WTC11 (cell line): ENCODE measurements around the gene RUSF1. TPM values are rescaled to one million over a fixed set of nuclear protein-coding genes. Genes with fewer than 3 reads are reported as not detected.

ENCODE experiments used
- ATAC-seq: fragments of 200-7000 bp; cut with Tn5 transposase; 2 replicates; pipeline ENCODE4 v1.10.0; 2021; ENCODE audit warnings: mild to moderate bottlenecking, moderate library complexity
- CTCF ChIA-PET: fragments of 300-600 bp; sonication (Branson Sonifier 250); formaldehyde crosslinking; loops from one replicate; lab custom pipeline; 2021; ENCODE audit warnings: antibody characterized with exemption; lab: Charles Lee
- POLR2A ChIA-PET: fragments of 350-600 bp; sonication (Branson Sonifier 250); formaldehyde crosslinking; loops from one replicate; lab custom pipeline; 2021; ENCODE audit warnings: antibody characterized with exemption; lab: Charles Lee
- DNase-seq: peaks from one replicate; pipeline ENCODE4 v3.0.0; 2021; ENCODE audit warnings: low spot score
- H3K27ac Mint-ChIP-seq: 2 replicates; pipeline ENCODE4 v1.8.0; 2021; ENCODE audit warnings: mixed read lengths
- H3K27me3 Mint-ChIP-seq: 2 replicates; pipeline ENCODE4 v1.8.0; 2021; ENCODE audit warnings: low read depth, mild to moderate bottlenecking, moderate library complexity, mixed read lengths
- H3K36me3 Mint-ChIP-seq: 2 replicates; pipeline ENCODE4 v1.8.0; 2021; ENCODE audit warnings: mixed read lengths
- H3K4me1 Mint-ChIP-seq: 2 replicates; pipeline ENCODE4 v1.8.0; 2022; ENCODE audit warnings: mixed read lengths
- H3K4me3 Mint-ChIP-seq: 2 replicates; pipeline ENCODE4 v1.8.0; 2021; ENCODE audit warnings: mild to moderate bottlenecking, moderate library complexity, mixed read lengths
- H3K9me3 Mint-ChIP-seq: 2 replicates; pipeline ENCODE4 v1.8.0; 2021; ENCODE audit warnings: mixed read lengths
- ELF4 ChIP-seq: sonication (generic); formaldehyde crosslinking; IDR thresholded peaks from 2 replicates; pipeline ENCODE4 v1.8.1; 2022; ENCODE audit warnings: low read depth, mild to moderate bottlenecking, moderate library complexity, missing genetic modification reagents
- EMX1 ChIP-seq: fragments of 250-450 bp; sonication (Bioruptor Pico); IDR thresholded peaks from 2 replicates; pipeline ENCODE4 v1.8.0; 2021; ENCODE audit warnings: mild to moderate bottlenecking
- FOXK1 ChIP-seq: sonication (generic); formaldehyde crosslinking; IDR thresholded peaks from 2 replicates; pipeline ENCODE4 v1.8.0; 2022; ENCODE audit warnings: mild to moderate bottlenecking, moderate library complexity, missing genetic modification reagents
- MXD4 ChIP-seq: fragments of 250-450 bp; sonication (Bioruptor Pico); IDR thresholded peaks from 2 replicates; pipeline ENCODE4 v1.8.0; 2021; ENCODE audit warnings: mild to moderate bottlenecking, moderate library complexity, borderline replicate concordance
- NR2C2 ChIP-seq: sonication (generic); formaldehyde crosslinking; IDR thresholded peaks from 2 replicates; pipeline ENCODE4 v1.8.0; 2022; ENCODE audit warnings: mild to moderate bottlenecking, missing genetic modification reagents
- ZNF138 ChIP-seq: sonication (generic); formaldehyde crosslinking; conservative IDR thresholded peaks from 2 replicates; pipeline ENCODE4 v1.8.1; 2022; ENCODE audit warnings: mild to moderate bottlenecking, moderate library complexity, missing genetic modification reagents
- ZNF232 ChIP-seq: sonication (generic); formaldehyde crosslinking; IDR thresholded peaks from 2 replicates; pipeline ENCODE4 v1.8.0; 2022; ENCODE audit warnings: mild to moderate bottlenecking, missing genetic modification reagents
- ZNF317 ChIP-seq: sonication (generic); formaldehyde crosslinking; IDR thresholded peaks from 2 replicates; pipeline ENCODE4 v1.8.1; 2023; ENCODE audit warnings: low read depth, mild to moderate bottlenecking, moderate library complexity, missing genetic modification reagents, borderline replicate concordance
- ZNF416 ChIP-seq: fragments of 250-450 bp; sonication (Bioruptor Pico); IDR thresholded peaks from 2 replicates; pipeline ENCODE4 v1.9.0; 2021; ENCODE audit warnings: mild to moderate bottlenecking, inconsistent platforms
- total RNA-seq: library from RNA; stranded (reverse); gene quantifications from 3 replicates; pipeline ENCODE4 v1.2.3, GENCODE V29; 2021
- TF ChIP-seq, protein P1 (sequence below): sonication (generic); formaldehyde crosslinking; IDR thresholded peaks from 2 replicates; pipeline ENCODE4 v1.8.0; 2022; ENCODE audit warnings: mild to moderate bottlenecking, missing genetic modification reagents
- TF ChIP-seq, protein P2 (sequence below): fragments of 250-450 bp; sonication (Bioruptor Pico); IDR thresholded peaks from 2 replicates; pipeline ENCODE4 v1.9.0; 2021; ENCODE audit warnings: mild to moderate bottlenecking, borderline replicate concordance
- TF ChIP-seq, protein P3 (sequence below): sonication (generic); formaldehyde crosslinking; IDR thresholded peaks from 2 replicates; pipeline ENCODE4 v1.8.0; 2023; ENCODE audit warnings: missing genetic modification reagents
- TF ChIP-seq, protein P4 (sequence below): sonication (generic); formaldehyde crosslinking; IDR thresholded peaks from 2 replicates; pipeline ENCODE4 v1.8.1; 2022; ENCODE audit warnings: mild to moderate bottlenecking, moderate library complexity, missing genetic modification reagents
- TF ChIP-seq, protein P5 (sequence below): sonication (generic); formaldehyde crosslinking; IDR thresholded peaks from 2 replicates; pipeline ENCODE4 v1.8.0; 2023; ENCODE audit warnings: mild to moderate bottlenecking, missing genetic modification reagents
- TF ChIP-seq, protein P6 (sequence below): sonication (generic); formaldehyde crosslinking; IDR thresholded peaks from 2 replicates; pipeline ENCODE4 v1.8.1; 2022; ENCODE audit warnings: low read depth, missing genetic modification reagents, borderline replicate concordance
- TF ChIP-seq, protein P7 (sequence below): sonication (generic); formaldehyde crosslinking; IDR thresholded peaks from 2 replicates; pipeline ENCODE4 v1.8.1; 2022; ENCODE audit warnings: low read depth, mild to moderate bottlenecking, moderate library complexity, missing genetic modification reagents, borderline replicate concordance

The RUSF1 gene
- total RNA-seq, 1 experiment from 2014 or later: 35.9 TPM

DNA sequence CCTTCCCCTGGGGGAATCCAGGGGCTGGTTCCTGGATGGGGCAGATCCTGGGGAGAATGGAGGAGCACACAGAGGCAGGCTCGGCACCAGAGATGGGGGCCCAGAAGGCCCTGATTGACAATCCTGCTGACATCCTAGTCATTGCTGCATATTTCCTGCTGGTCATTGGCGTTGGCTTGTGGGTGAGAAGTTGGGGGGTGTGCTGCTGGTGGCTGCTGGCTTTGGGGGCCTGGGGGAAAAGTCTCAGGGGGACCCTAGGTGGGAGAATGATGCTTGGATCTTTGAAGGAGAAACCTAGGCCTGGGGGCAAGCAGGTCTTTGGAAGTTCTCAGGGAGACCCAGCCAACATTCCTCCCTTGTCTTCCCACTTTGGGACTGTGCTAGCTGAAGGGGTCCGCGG lies 25.1 kb downstream of the RUSF1 start, which contains the start of gene SLC5A2 (continued):
- TF ChIP-seq, protein P1, sequence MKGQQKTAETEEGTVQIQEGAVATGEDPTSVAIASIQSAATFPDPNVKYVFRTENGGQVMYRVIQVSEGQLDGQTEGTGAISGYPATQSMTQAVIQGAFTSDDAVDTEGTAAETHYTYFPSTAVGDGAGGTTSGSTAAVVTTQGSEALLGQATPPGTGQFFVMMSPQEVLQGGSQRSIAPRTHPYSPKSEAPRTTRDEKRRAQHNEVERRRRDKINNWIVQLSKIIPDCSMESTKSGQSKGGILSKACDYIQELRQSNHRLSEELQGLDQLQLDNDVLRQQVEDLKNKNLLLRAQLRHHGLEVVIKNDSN: no peak
- TF ChIP-seq FOXK1 (CRISPR knock-in tag) (no peak), EMX1 (no peak), ZNF138 (CRISPR knock-in tag) (no peak), ZNF317 (CRISPR knock-in tag) (no peak), ELF4 (CRISPR knock-in tag) (no peak), MXD4 (CRISPR knock-in tag) (no peak)
- TF ChIP-seq, protein P2, sequence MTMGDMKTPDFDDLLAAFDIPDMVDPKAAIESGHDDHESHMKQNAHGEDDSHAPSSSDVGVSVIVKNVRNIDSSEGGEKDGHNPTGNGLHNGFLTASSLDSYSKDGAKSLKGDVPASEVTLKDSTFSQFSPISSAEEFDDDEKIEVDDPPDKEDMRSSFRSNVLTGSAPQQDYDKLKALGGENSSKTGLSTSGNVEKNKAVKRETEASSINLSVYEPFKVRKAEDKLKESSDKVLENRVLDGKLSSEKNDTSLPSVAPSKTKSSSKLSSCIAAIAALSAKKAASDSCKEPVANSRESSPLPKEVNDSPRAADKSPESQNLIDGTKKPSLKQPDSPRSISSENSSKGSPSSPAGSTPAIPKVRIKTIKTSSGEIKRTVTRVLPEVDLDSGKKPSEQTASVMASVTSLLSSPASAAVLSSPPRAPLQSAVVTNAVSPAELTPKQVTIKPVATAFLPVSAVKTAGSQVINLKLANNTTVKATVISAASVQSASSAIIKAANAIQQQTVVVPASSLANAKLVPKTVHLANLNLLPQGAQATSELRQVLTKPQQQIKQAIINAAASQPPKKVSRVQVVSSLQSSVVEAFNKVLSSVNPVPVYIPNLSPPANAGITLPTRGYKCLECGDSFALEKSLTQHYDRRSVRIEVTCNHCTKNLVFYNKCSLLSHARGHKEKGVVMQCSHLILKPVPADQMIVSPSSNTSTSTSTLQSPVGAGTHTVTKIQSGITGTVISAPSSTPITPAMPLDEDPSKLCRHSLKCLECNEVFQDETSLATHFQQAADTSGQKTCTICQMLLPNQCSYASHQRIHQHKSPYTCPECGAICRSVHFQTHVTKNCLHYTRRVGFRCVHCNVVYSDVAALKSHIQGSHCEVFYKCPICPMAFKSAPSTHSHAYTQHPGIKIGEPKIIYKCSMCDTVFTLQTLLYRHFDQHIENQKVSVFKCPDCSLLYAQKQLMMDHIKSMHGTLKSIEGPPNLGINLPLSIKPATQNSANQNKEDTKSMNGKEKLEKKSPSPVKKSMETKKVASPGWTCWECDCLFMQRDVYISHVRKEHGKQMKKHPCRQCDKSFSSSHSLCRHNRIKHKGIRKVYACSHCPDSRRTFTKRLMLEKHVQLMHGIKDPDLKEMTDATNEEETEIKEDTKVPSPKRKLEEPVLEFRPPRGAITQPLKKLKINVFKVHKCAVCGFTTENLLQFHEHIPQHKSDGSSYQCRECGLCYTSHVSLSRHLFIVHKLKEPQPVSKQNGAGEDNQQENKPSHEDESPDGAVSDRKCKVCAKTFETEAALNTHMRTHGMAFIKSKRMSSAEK (CRISPR knock-in tag): no peak
- TF ChIP-seq, protein P3, sequence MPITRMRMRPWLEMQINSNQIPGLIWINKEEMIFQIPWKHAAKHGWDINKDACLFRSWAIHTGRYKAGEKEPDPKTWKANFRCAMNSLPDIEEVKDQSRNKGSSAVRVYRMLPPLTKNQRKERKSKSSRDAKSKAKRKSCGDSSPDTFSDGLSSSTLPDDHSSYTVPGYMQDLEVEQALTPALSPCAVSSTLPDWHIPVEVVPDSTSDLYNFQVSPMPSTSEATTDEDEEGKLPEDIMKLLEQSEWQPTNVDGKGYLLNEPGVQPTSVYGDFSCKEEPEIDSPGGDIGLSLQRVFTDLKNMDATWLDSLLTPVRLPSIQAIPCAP (CRISPR knock-in tag): no peak

DNA sequence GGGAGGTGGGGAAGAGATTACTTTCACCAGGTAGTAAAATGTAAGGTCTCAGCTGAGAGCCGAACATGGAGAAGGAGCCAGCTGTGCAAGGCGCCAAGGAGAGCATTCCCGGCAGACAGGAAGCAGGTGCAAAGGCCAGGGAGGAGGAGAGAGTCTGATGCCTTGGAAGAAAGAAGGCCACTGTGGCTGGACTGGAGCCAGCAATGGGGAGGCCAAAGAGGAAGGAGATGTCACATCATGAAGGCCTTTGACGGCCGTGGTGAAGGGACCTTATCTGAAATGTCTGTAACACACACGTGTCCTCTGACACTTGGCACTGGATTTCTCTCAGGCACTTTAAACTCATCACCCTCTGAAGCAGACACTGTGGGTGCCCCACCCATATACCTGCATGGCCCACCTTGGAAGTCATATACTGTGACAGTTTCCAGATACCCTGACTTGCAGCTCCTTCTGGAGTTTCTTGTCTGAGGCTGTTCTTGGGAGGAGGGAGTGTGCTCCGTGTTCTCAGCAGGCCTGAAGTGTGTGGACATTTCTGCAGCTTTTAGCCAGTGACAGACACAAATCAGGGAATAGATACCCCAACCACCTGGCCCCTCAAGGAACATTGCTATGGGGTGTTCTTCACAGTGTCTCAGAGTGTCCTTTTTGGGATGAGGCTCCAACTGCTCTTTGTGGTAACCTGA lies 27.2 kb downstream of the RUSF1 start:
- peaks cover 83% of the 10 kb centered on the region for H3K27me3 Mint-ChIP-seq
- no peak for TF ChIP-seq NR2C2 (CRISPR knock-in tag)
- TF ChIP-seq, protein P4, sequence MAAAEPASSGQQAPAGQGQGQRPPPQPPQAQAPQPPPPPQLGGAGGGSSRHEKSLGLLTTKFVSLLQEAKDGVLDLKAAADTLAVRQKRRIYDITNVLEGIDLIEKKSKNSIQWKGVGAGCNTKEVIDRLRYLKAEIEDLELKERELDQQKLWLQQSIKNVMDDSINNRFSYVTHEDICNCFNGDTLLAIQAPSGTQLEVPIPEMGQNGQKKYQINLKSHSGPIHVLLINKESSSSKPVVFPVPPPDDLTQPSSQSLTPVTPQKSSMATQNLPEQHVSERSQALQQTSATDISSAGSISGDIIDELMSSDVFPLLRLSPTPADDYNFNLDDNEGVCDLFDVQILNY: no peak
- no peak for TF ChIP-seq ZNF232 (CRISPR knock-in tag)
- TF ChIP-seq, protein P5, sequence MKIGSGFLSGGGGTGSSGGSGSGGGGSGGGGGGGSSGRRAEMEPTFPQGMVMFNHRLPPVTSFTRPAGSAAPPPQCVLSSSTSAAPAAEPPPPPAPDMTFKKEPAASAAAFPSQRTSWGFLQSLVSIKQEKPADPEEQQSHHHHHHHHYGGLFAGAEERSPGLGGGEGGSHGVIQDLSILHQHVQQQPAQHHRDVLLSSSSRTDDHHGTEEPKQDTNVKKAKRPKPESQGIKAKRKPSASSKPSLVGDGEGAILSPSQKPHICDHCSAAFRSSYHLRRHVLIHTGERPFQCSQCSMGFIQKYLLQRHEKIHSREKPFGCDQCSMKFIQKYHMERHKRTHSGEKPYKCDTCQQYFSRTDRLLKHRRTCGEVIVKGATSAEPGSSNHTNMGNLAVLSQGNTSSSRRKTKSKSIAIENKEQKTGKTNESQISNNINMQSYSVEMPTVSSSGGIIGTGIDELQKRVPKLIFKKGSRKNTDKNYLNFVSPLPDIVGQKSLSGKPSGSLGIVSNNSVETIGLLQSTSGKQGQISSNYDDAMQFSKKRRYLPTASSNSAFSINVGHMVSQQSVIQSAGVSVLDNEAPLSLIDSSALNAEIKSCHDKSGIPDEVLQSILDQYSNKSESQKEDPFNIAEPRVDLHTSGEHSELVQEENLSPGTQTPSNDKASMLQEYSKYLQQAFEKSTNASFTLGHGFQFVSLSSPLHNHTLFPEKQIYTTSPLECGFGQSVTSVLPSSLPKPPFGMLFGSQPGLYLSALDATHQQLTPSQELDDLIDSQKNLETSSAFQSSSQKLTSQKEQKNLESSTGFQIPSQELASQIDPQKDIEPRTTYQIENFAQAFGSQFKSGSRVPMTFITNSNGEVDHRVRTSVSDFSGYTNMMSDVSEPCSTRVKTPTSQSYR (CRISPR knock-in tag): no peak
- TF ChIP-seq, protein P6, sequence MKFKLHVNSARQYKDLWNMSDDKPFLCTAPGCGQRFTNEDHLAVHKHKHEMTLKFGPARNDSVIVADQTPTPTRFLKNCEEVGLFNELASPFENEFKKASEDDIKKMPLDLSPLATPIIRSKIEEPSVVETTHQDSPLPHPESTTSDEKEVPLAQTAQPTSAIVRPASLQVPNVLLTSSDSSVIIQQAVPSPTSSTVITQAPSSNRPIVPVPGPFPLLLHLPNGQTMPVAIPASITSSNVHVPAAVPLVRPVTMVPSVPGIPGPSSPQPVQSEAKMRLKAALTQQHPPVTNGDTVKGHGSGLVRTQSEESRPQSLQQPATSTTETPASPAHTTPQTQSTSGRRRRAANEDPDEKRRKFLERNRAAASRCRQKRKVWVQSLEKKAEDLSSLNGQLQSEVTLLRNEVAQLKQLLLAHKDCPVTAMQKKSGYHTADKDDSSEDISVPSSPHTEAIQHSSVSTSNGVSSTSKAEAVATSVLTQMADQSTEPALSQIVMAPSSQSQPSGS (CRISPR knock-in tag): no peak
- TF ChIP-seq ZNF416 (CRISPR knock-in tag): no peak
- TF ChIP-seq, protein P7, sequence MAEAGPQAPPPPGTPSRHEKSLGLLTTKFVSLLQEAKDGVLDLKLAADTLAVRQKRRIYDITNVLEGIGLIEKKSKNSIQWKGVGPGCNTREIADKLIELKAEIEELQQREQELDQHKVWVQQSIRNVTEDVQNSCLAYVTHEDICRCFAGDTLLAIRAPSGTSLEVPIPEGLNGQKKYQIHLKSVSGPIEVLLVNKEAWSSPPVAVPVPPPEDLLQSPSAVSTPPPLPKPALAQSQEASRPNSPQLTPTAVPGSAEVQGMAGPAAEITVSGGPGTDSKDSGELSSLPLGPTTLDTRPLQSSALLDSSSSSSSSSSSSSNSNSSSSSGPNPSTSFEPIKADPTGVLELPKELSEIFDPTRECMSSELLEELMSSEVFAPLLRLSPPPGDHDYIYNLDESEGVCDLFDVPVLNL (CRISPR knock-in tag): no peak
- DNase-seq: no peak
- H3K9me3 Mint-ChIP-seq: no peaks in the 10 kb centered on the region
- H3K4me1 Mint-ChIP-seq: peaks cover 17% of the 10 kb centered on the region
- no peaks in the 10 kb centered on the region for H3K36me3 Mint-ChIP-seq
- no peak overlapping the region for H3K4me3 Mint-ChIP-seq
- ChIA-PET POLR2A (no interaction called here), CTCF (interaction anchor here (1.1 to 13.1 kb wide), 3 partner anchors 8 to 496 kb away, joined by 3 to 221 read pairs (median 4); partner anchors contain the start of genes ARMC5 and HSD3B7)
- no peak for ATAC-seq
- H3K27ac Mint-ChIP-seq: no peak overlapping the region
